ENCODE data around the gene BCAR1.
"Not testable (repeated sequence)": the region's sequence is repeated elsewhere in the genome, so short reads cannot be mapped to it uniquely, and the experiment has no call there.

The BCAR1 gene

GRCh38 chr16:75246504-75247205 lies 4.8 kb downstream of the BCAR1 start:
- TF ChIP-seq CTCF (conservative IDR thresholded peaks at IDR 0.05; ENCODE audit: low read length) = no peak
- DNase-seq (ENCODE audit: low read depth) = no peak
- no peak overlapping the region for H3K4me3 ChIP-seq (ENCODE audit: low read length)

GRCh38 chr16:75244844-75245758 lies 6.3 kb downstream of the BCAR1 start:
- DNase-seq (ENCODE audit: low read depth) = peak; percentile 96
- H3K4me3 ChIP-seq (ENCODE audit: low read length) = peak overlapping the region; percentile 24
- no peak for TF ChIP-seq CTCF (conservative IDR thresholded peaks at IDR 0.05; ENCODE audit: low read length)

- TF ChIP-seq CTCF (conservative IDR thresholded peaks at IDR 0.05; ENCODE audit: low read length) = no peak
- DNase-seq (ENCODE audit: low read depth) = peak; percentile 90
Measured at GRCh38 chr16:75244225-75244809, 7.1 kb downstream of the BCAR1 start.

GRCh38 chr16:75243667-75244224 lies 7.7 kb downstream of the BCAR1 start:
- no peak for DNase-seq (ENCODE audit: low read depth)
- TF ChIP-seq CTCF (conservative IDR thresholded peaks at IDR 0.05; ENCODE audit: low read length) = no peak
- 0 out of 2 replicates have a peak overlapping the region, but pooled peaks have one; percentile 15 for H3K4me3 ChIP-seq (ENCODE audit: low read length)

More at GRCh38 chr16:75244225-75244809, 7.1 kb downstream of the BCAR1 start:
- H3K4me3 ChIP-seq (ENCODE audit: low read length) = peak overlapping the region; percentile 15; the same call in 1 of the 2 replicates

GRCh38 chr16:75242436-75243078 lies 8.9 kb downstream of the BCAR1 start:
- not testable (repeated sequence) for H3K4me3 ChIP-seq (ENCODE audit: low read length); DNase-seq (ENCODE audit: low read depth)

GRCh38 chr16:75241955-75242354 lies 9.5 kb downstream of the BCAR1 start:
- DNase-seq (ENCODE audit: low read depth) = no peak
- no peak overlapping the region for H3K4me3 ChIP-seq (ENCODE audit: low read length)
- TF ChIP-seq CTCF (conservative IDR thresholded peaks at IDR 0.05; ENCODE audit: low read length) = no peak

- TF ChIP-seq CTCF (conservative IDR thresholded peaks at IDR 0.05; ENCODE audit: low read length) = no peak
- DNase-seq (ENCODE audit: low read depth) = no peak
- H3K4me3 ChIP-seq (ENCODE audit: low read length) = no peak overlapping the region
Measured at GRCh38 chr16:75241412-75241811, 10.0 kb downstream of the BCAR1 start.

GRCh38 chr16:75240633-75241032 lies 10.8 kb downstream of the BCAR1 start:
- not testable (repeated sequence) for DNase-seq (ENCODE audit: low read depth); H3K4me3 ChIP-seq (ENCODE audit: low read length)
